SK-N-SH treated with all-trans-retinoic acid at 6 μM for 48 hours (cell line): Measurements from ENCODE around the gene GDF3.

Source experiments
- ATAC-seq: fragments of 200-7000 bp; cut with Tn5 transposase; 3 replicates; pipeline ENCODE4 v1.9.1; 2020; ENCODE audit warnings: mild to moderate bottlenecking, moderate library complexity
- ARNTL ChIP-seq: fragments of 450-650 bp; formaldehyde crosslinking; IDR thresholded peaks from 2 replicates; pipeline ENCODE4 v1.5.0; 2020; ENCODE audit warnings: low read depth, mild to moderate bottlenecking, moderate library complexity, borderline replicate concordance
- CREB5 ChIP-seq: fragments of 250-450 bp; sonication (Bioruptor Pico); IDR thresholded peaks from 2 replicates; pipeline ENCODE4 v1.5.1; 2020; ENCODE audit warnings: low read depth, mild to moderate bottlenecking, moderate library complexity
- CSDC2 ChIP-seq: fragments of 250-450 bp; sonication (Bioruptor Pico); IDR thresholded peaks from 2 replicates; pipeline ENCODE4 v1.5.0; 2020; ENCODE audit warnings: mild to moderate bottlenecking, moderate library complexity
- CSRNP3 ChIP-seq: fragments of 250-450 bp; sonication (Bioruptor Pico); IDR thresholded peaks from 2 replicates; pipeline ENCODE4 v1.5.1; 2021; ENCODE audit warnings: mild to moderate bottlenecking, moderate library complexity
- ESRRG ChIP-seq: fragments of 250-450 bp; sonication (Bioruptor Pico); IDR thresholded peaks from 2 replicates; pipeline ENCODE4 v1.6.1; 2021; ENCODE audit warnings: mild to moderate bottlenecking
- GLIS3 ChIP-seq: fragments of 250-450 bp; sonication (Bioruptor Pico); IDR thresholded peaks from 2 replicates; pipeline ENCODE4 v1.5.0; 2020; ENCODE audit warnings: mild to moderate bottlenecking, moderate library complexity
- ISL1 ChIP-seq: fragments of 250-450 bp; sonication (Bioruptor Pico); IDR thresholded peaks from 2 replicates; pipeline ENCODE4 v2.1.2; 2022; ENCODE audit warnings: mild to moderate bottlenecking, moderate library complexity
- OSR1 ChIP-seq: fragments of 250-450 bp; sonication (Bioruptor Pico); IDR thresholded peaks from 2 replicates; pipeline ENCODE4 v1.8.0; 2022; ENCODE audit warnings: moderate library complexity, mild to moderate bottlenecking, inconsistent platforms
- PATZ1 ChIP-seq: fragments of 250-450 bp; sonication (Bioruptor Pico); IDR thresholded peaks from 2 replicates; pipeline ENCODE4 v1.8.0; 2020; ENCODE audit warnings: mild to moderate bottlenecking, moderate library complexity, borderline replicate concordance
- POU6F1 ChIP-seq: fragments of 250-450 bp; sonication (Bioruptor Pico); IDR thresholded peaks from 2 replicates; pipeline ENCODE4 v1.8.0; 2021; ENCODE audit warnings: low read depth, mild to moderate bottlenecking, moderate library complexity, borderline replicate concordance
- PPARA ChIP-seq: fragments of 250-450 bp; sonication (Bioruptor Pico); IDR thresholded peaks from 2 replicates; pipeline ENCODE4 v1.5.0; 2020; ENCODE audit warnings: mild to moderate bottlenecking, borderline replicate concordance
- RARB ChIP-seq: fragments of 250-450 bp; sonication (Bioruptor Pico); IDR thresholded peaks from 2 replicates; pipeline ENCODE4 v1.8.0; 2021; ENCODE audit warnings: mild to moderate bottlenecking, moderate library complexity
- SNAI2 ChIP-seq: fragments of 250-450 bp; sonication (Bioruptor Pico); IDR thresholded peaks from 2 replicates; pipeline ENCODE4 v1.5.0; 2020; ENCODE audit warnings: mild to moderate bottlenecking, moderate library complexity
- TCF4 ChIP-seq: fragments of 250-450 bp; sonication (Bioruptor Pico); IDR thresholded peaks from 2 replicates; pipeline ENCODE4 v1.8.0; 2021; ENCODE audit warnings: mild to moderate bottlenecking, moderate library complexity, borderline replicate concordance
- TOX ChIP-seq: fragments of 250-450 bp; sonication (Bioruptor Pico); IDR thresholded peaks from 2 replicates; pipeline ENCODE4 v1.8.0; 2021; ENCODE audit warnings: mild to moderate bottlenecking, moderate library complexity, borderline replicate concordance
- TSHZ2 ChIP-seq: fragments of 250-450 bp; sonication (Bioruptor Pico); IDR thresholded peaks from 2 replicates; pipeline ENCODE4 v1.5.0; 2020; ENCODE audit warnings: mild to moderate bottlenecking, moderate library complexity
- ZC3H10 ChIP-seq: fragments of 250-450 bp; sonication (Bioruptor Pico); IDR thresholded peaks from 2 replicates; pipeline ENCODE4 v1.5.1; 2021; ENCODE audit warnings: mild to moderate bottlenecking, moderate library complexity
- ZFP3 ChIP-seq: fragments of 250-450 bp; sonication (Bioruptor Pico); IDR thresholded peaks from 2 replicates; pipeline ENCODE4 v1.5.0; 2020; ENCODE audit warnings: mild to moderate bottlenecking, moderate library complexity
- ZNF565 ChIP-seq: fragments of 450-650 bp; formaldehyde crosslinking; conservative IDR thresholded peaks from 2 replicates; pipeline ENCODE4 v1.5.0; 2020; ENCODE audit warnings: low read depth, mild to moderate bottlenecking, moderate library complexity
- ZNF70 ChIP-seq: fragments of 450-650 bp; formaldehyde crosslinking; IDR thresholded peaks from 2 replicates; pipeline ENCODE4 v1.5.0; 2020; ENCODE audit warnings: mild to moderate bottlenecking, moderate library complexity

Gene GDF3

GRCh38 chr12:7723926-7724325 is 28.4 kb upstream of the GDF3 start:
- no peak for ATAC-seq
- TF ChIP-seq ISL1 (CRISPR knock-in tag) (no peak), SNAI2 (CRISPR knock-in tag) (no peak), TOX (CRISPR knock-in tag) (no peak), ZC3H10 (no peak), ZNF70 (CRISPR knock-in tag) (no peak), CREB5 (CRISPR knock-in tag) (no peak), ARNTL (CRISPR knock-in tag) (no peak), ESRRG (CRISPR knock-in tag) (no peak), PPARA (no peak), GLIS3 (CRISPR knock-in tag) (no peak), POU6F1 (CRISPR knock-in tag) (no peak), CSDC2 (CRISPR knock-in tag) (no peak)
- TF ChIP-seq, all 23 proteins: peak for 0

GRCh38 chr12:7719946-7720730 is 24.6 kb upstream of the GDF3 start:
- no peak for ATAC-seq
- TF ChIP-seq ISL1 (CRISPR knock-in tag): no peak
- TF ChIP-seq TSHZ2 (CRISPR knock-in tag): no peak
- TF ChIP-seq RARB: no peak
- TF ChIP-seq GLIS3 (CRISPR knock-in tag): no peak
- TF ChIP-seq PATZ1 (CRISPR knock-in tag): no peak
- no peak for TF ChIP-seq CREB5 (CRISPR knock-in tag)
- no peak for TF ChIP-seq ARNTL (CRISPR knock-in tag)
- TF ChIP-seq ZFP3 (CRISPR knock-in tag): no peak
- TF ChIP-seq OSR1 (CRISPR knock-in tag): no peak
- no peak for TF ChIP-seq ZC3H10
- TF ChIP-seq TCF4 (CRISPR knock-in tag): no peak
- no peak for TF ChIP-seq CSRNP3
- no peak for TF ChIP-seq ZNF70 (CRISPR knock-in tag)
- TF ChIP-seq ESRRG (CRISPR knock-in tag): no peak
- TF ChIP-seq ZNF565: no peak
- TF ChIP-seq PPARA: no peak
- TF ChIP-seq, all 23 proteins: peak for 0
